Progenitor cell of endocrine pancreas (in vitro differentiated cells): ENCODE data around the gene TBX21. TPM values are rescaled to one million over a fixed set of nuclear protein-coding genes. Genes with fewer than 3 reads are reported as not detected.

Experiments
- DNase-seq: peaks from one replicate; pipeline ENCODE4 v3.0.0; 2021; ENCODE audit warnings: low spot score; ENCODE audit not compliant: unreplicated experiment
- H3K27ac Mint-ChIP-seq: 2 replicates; pipeline ENCODE4 v1.8.0; 2021; ENCODE audit warnings: mild to moderate bottlenecking, moderate library complexity, mixed read lengths
- H3K27me3 Mint-ChIP-seq: 2 replicates; pipeline ENCODE4 v1.8.0; 2021; ENCODE audit warnings: mixed read lengths
- H3K36me3 Mint-ChIP-seq: 2 replicates; pipeline ENCODE4 v1.8.0; 2022; ENCODE audit warnings: mixed read lengths; ENCODE audit not compliant: insufficient read depth
- H3K4me1 Mint-ChIP-seq: 2 replicates; pipeline ENCODE4 v1.8.0; 2021; ENCODE audit warnings: low read depth, mixed read lengths
- H3K4me3 Mint-ChIP-seq: 2 replicates; pipeline ENCODE4 v1.8.0; 2021; ENCODE audit warnings: low read depth, mild to moderate bottlenecking, moderate library complexity, mixed read lengths
- H3K9me3 Mint-ChIP-seq: 2 replicates; pipeline ENCODE4 v1.8.0; 2021; ENCODE audit warnings: low read depth, mixed read lengths
- CTCF ChIP-seq: fragments of 200-600 bp; sonication (generic); IDR thresholded peaks from one replicate; pipeline ENCODE4 v1.5.0; 2021; ENCODE audit warnings: antibody characterized with exemption, mild to moderate bottlenecking; ENCODE audit not compliant: unreplicated experiment
- total RNA-seq: library from RNA; stranded (reverse); gene quantifications from 2 replicates; pipeline ENCODE4 v1.2.1, GENCODE V29; 2021

TBX21 gene
- total RNA-seq, 1 donor from 2014 or later = not detected

- H3K27ac Mint-ChIP-seq = no peak overlapping the region
- no peaks in the 10 kb centered on the region for H3K36me3 Mint-ChIP-seq
- no peaks in the 10 kb centered on the region for H3K9me3 Mint-ChIP-seq
- H3K27me3 Mint-ChIP-seq = peaks cover 86% of the 10 kb centered on the region
- H3K4me3 Mint-ChIP-seq = no peak overlapping the region
- H3K4me1 Mint-ChIP-seq = no peaks in the 10 kb centered on the region
- DNase-seq = no peak
- TF ChIP-seq CTCF = no peak
Observed at GRCh38 chr17:47791025-47791424, 58.0 kb downstream of the TBX21 start.

- TF ChIP-seq CTCF = no peak
- H3K4me1 Mint-ChIP-seq = no peaks in the 10 kb centered on the region
- H3K27ac Mint-ChIP-seq = no peak overlapping the region
- DNase-seq = no peak
- H3K27me3 Mint-ChIP-seq = peaks cover 84% of the 10 kb centered on the region
- no peaks in the 10 kb centered on the region for H3K9me3 Mint-ChIP-seq
- no peak overlapping the region for H3K4me3 Mint-ChIP-seq
- no peaks in the 10 kb centered on the region for H3K36me3 Mint-ChIP-seq
Observed at GRCh38 chr17:47792457-47792856, 59.4 kb downstream of the TBX21 start.

- peaks cover 85% of the 10 kb centered on the region for H3K27me3 Mint-ChIP-seq
- no peaks in the 10 kb centered on the region for H3K9me3 Mint-ChIP-seq
- TF ChIP-seq CTCF = no peak
- DNase-seq = no peak
- no peaks in the 10 kb centered on the region for H3K36me3 Mint-ChIP-seq
- H3K4me3 Mint-ChIP-seq = no peak overlapping the region
- no peak overlapping the region for H3K27ac Mint-ChIP-seq
- H3K4me1 Mint-ChIP-seq = no peaks in the 10 kb centered on the region
Observed at GRCh38 chr17:47792979-47793378, 59.9 kb downstream of the TBX21 start.

Other genes with a start within 250 kb of the TBX21 start
- gene NPEPPS, start 202.1 kb upstream of the TBX21 start, total RNA-seq = 179 and 200 TPM in 2 replicates
- gene KPNB1, start 83.3 kb upstream of the TBX21 start, total RNA-seq = 379 and 386 TPM in 2 replicates
- gene TBKBP1, start 39.1 kb upstream of the TBX21 start, total RNA-seq = 21.7 and 23.2 TPM in 2 replicates
- gene OSBPL7, start 88.6 kb downstream of the TBX21 start, total RNA-seq = 20.5 and 26.2 TPM in 2 replicates
- 41.1 and 44.1 TPM in 2 replicates for gene MRPL10, start 98.3 kb downstream of the TBX21 start, total RNA-seq
- 1.3 and 1.7 TPM in 2 replicates for gene LRRC46, start 98.4 kb downstream of the TBX21 start, total RNA-seq
- gene SCRN2, start 108.0 kb downstream of the TBX21 start, total RNA-seq = 58.6 and 59.0 TPM in 2 replicates
- 0.74 and 1.1 TPM in 2 replicates for gene SP6, start 117.9 kb downstream of the TBX21 start, total RNA-seq
- 16.0 and 18.6 TPM in 2 replicates for gene SP2, start 163.0 kb downstream of the TBX21 start, total RNA-seq
- gene PNPO, start 208.3 kb downstream of the TBX21 start, total RNA-seq = 11.9 and 12.2 TPM in 2 replicates
- 32.2 and 36.1 TPM in 2 replicates for gene PRR15L, start 224.6 kb downstream of the TBX21 start, total RNA-seq
- gene CDK5RAP3, start 237.9 kb downstream of the TBX21 start, total RNA-seq = 336 and 344 TPM in 2 replicates